Umbilical cord (tissue), 2 donors: ENCODE results near the gene LRP3. TPM values are rescaled to one million over a fixed set of nuclear protein-coding genes. Genes with fewer than 3 reads are reported as not detected.

ENCODE experiments used
- DNase-seq: peaks from one replicate; pipeline ENCODE4 v3.0.0-alpha.2; 2015; ENCODE audit warnings: low spot score
- total RNA-seq: library from RNA; depleted of rRNA; stranded (reverse); fragments of >200 nt; gene quantifications from one replicate; pipeline ENCODE4 v1.2.3, GENCODE V29; 2014; ENCODE audit warnings: low replicate concordance; ENCODE audit not compliant: insufficient read depth

Gene LRP3
- total RNA-seq, 1 donor from 2014 or later: 12.5 TPM

GRCh38 chr19:33251526-33252090 is 57.5 kb downstream of the LRP3 start:
- no peak for DNase-seq

GRCh38 chr19:33252418-33252962 is 58.4 kb downstream of the LRP3 start:
- no peak for DNase-seq

GRCh38 chr19:33252971-33253370 is 58.8 kb downstream of the LRP3 start:
- DNase-seq: no peak

GRCh38 chr19:33254245-33254824 is 60.2 kb downstream of the LRP3 start:
- no peak for DNase-seq

- DNase-seq: no peak
These were observed 61.7 kb downstream of the LRP3 start for GRCh38 chr19:33255781-33256180.

- DNase-seq: no peak
These were observed 62.1 kb downstream of the LRP3 start for GRCh38 chr19:33256261-33256660.

- no peak for DNase-seq
These were observed 63.7 kb downstream of the LRP3 start for GRCh38 chr19:33257828-33258227.

Other genes with a start within 250 kb of the LRP3 start
- gene CEP89, start 222.4 kb upstream of the LRP3 start, total RNA-seq: 5.8 TPM
- gene FAAP24, start 222.1 kb upstream of the LRP3 start, total RNA-seq: 0.96 TPM
- gene RHPN2, start 129.4 kb upstream of the LRP3 start, total RNA-seq: 4.1 TPM
- 13.7 TPM for gene GPATCH1, start 113.1 kb upstream of the LRP3 start, total RNA-seq
- gene WDR88, start 62.2 kb upstream of the LRP3 start, total RNA-seq: not detected
- gene SLC7A10, start 31.5 kb downstream of the LRP3 start, total RNA-seq: not detected
- 7.5 TPM for gene CEBPA, start 108.2 kb downstream of the LRP3 start, total RNA-seq
- gene CEBPG, start 179.4 kb downstream of the LRP3 start, total RNA-seq: 31.8 TPM